MCF 10A (cell line): ENCODE data around the gene AMELY. TPM values are rescaled to one million over a fixed set of nuclear protein-coding genes. Genes with fewer than 3 reads are reported as not detected.
"Not testable (repeated sequence)": the region's sequence is repeated elsewhere in the genome, so short reads cannot be mapped to it uniquely, and the experiment has no call there.

Source experiments
- BruUV-seq: library from RNA; stranded (reverse); fragments of 400-500 nt; replicated peaks from 2 replicates; lab custom pipeline; 2021; lab: Mats Ljungman, UMichigan
- CTCF ChIA-PET: fragments of 300-600 bp; sonication (Branson Sonifier 250); formaldehyde crosslinking; extraction: SDS; loops from one replicate; lab custom pipeline; 2021; ENCODE audit warnings: antibody characterized with exemption, inconsistent platforms; lab: Yijun Ruan, JAX
- POLR2A ChIA-PET: fragments of 300-600, 350-650 bp; sonication (Branson Sonifier 250); formaldehyde crosslinking; extraction: SDS; loops from one replicate; lab custom pipeline; 2020; ENCODE audit warnings: antibody characterized with exemption, inconsistent platforms; lab: Yijun Ruan, JAX
- DNase-seq: peaks from one replicate; pipeline ENCODE4 v3.0.0-alpha.2; 2018; ENCODE audit not compliant: unreplicated experiment
- H3K27ac Mint-ChIP-seq: one replicate; pipeline ENCODE4 v1.8.0; 2022; ENCODE audit warnings: mild to moderate bottlenecking, low read depth, mixed read lengths; ENCODE audit not compliant: unreplicated experiment
- H3K27me3 Mint-ChIP-seq: one replicate; pipeline ENCODE4 v1.8.0; 2022; ENCODE audit warnings: mixed read lengths; ENCODE audit not compliant: insufficient read depth, unreplicated experiment
- H3K36me3 Mint-ChIP-seq: one replicate; pipeline ENCODE4 v1.8.0; 2022; ENCODE audit warnings: mild to moderate bottlenecking, moderate library complexity, mixed read lengths; ENCODE audit not compliant: insufficient read depth, unreplicated experiment
- H3K4me1 Mint-ChIP-seq: one replicate; pipeline ENCODE4 v1.8.0; 2022; ENCODE audit warnings: mixed read lengths; ENCODE audit not compliant: insufficient read depth, unreplicated experiment
- H3K4me3 Mint-ChIP-seq: one replicate; pipeline ENCODE4 v1.8.0; 2022; ENCODE audit warnings: mild to moderate bottlenecking, moderate library complexity, mixed read lengths; ENCODE audit not compliant: unreplicated experiment
- H3K9me3 Mint-ChIP-seq: one replicate; pipeline ENCODE4 v1.8.0; 2022; ENCODE audit warnings: mixed read lengths; ENCODE audit not compliant: unreplicated experiment
- intact Hi-C: fragments of 100-400 bp; cut with micrococcal nuclease; formaldehyde crosslinking; loops from 2 replicates; pipeline ENCODE4 v1.14.1; 2022
- total RNA-seq: library from RNA; stranded (reverse); gene quantifications from 2 replicates; pipeline ENCODE4 v1.2.3, GENCODE V29; 2022
- TF ChIP-seq, protein P1 (sequence below): fragments of 200-600 bp; IDR thresholded peaks from one replicate; pipeline ENCODE4 v1.8.0; 2022; ENCODE audit warnings: antibody characterized with exemption, mild to moderate bottlenecking; ENCODE audit not compliant: unreplicated experiment

AMELY gene
- total RNA-seq, 1 experiment from 2014 or later: not detected

DNA sequence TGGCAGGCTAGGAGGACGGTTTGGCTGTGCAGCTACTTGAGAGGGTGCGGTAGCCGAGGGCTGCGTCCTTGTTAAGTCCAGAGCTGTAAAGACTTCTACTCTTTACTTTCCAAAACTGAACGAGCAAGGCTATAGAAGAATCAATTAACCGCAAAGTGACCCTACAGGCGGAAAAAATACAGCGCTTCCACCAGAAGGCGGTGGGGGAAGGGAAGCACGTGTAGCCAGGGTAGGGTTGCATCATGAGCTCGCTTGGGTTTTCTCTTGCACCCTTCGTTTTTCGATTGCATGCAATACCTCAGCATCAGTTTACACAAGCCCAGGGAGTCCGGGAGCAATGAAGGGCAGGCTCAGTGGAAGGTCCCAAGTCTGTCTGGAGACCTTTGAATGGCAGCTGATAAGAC, 2.4 kb downstream of the AMELY start:
- ChIA-PET POLR2A (no interaction called here), CTCF (no interaction called here)
- TF ChIP-seq, protein P1, sequence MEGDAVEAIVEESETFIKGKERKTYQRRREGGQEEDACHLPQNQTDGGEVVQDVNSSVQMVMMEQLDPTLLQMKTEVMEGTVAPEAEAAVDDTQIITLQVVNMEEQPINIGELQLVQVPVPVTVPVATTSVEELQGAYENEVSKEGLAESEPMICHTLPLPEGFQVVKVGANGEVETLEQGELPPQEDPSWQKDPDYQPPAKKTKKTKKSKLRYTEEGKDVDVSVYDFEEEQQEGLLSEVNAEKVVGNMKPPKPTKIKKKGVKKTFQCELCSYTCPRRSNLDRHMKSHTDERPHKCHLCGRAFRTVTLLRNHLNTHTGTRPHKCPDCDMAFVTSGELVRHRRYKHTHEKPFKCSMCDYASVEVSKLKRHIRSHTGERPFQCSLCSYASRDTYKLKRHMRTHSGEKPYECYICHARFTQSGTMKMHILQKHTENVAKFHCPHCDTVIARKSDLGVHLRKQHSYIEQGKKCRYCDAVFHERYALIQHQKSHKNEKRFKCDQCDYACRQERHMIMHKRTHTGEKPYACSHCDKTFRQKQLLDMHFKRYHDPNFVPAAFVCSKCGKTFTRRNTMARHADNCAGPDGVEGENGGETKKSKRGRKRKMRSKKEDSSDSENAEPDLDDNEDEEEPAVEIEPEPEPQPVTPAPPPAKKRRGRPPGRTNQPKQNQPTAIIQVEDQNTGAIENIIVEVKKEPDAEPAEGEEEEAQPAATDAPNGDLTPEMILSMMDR: no peak
- Mint-ChIP-seq H3K4me3 (no peak overlapping the region), H3K27ac (no peak overlapping the region), H3K27me3 (no peaks in the 10 kb centered on the region), H3K4me1 (no peaks in the 10 kb centered on the region), H3K9me3 (no peaks in the 10 kb centered on the region), H3K36me3 (no peaks in the 10 kb centered on the region)
- no TSS peak for BruUV-seq
- intact Hi-C loops: no loop called here
- no peak for DNase-seq

DNA sequence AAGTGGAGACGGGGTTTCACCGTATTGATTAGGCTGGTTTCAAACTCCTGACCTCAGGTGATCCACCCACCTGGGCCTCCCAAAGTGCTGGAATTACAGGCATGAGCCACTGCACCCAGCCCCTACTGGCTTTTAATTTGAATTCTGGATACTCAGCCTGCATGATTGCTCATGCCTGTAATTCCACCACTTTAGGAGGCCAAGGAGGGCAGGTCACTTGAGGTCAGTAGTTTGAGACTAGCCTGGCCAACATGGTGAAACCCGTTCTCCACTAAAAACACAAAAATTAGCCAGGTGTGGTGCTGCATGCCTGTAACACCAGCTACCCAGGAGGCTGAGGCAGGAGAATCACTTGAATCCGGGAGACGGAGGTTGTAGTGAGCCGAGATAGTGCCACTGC, 3.5 kb downstream of the AMELY start:
- H3K36me3 Mint-ChIP-seq, H3K27ac Mint-ChIP-seq, H3K9me3 Mint-ChIP-seq, intact Hi-C loops, BruUV-seq, H3K4me1 Mint-ChIP-seq, POLR2A ChIA-PET, CTCF ChIA-PET, H3K4me3 Mint-ChIP-seq, DNase-seq, H3K27me3 Mint-ChIP-seq: not testable (repeated sequence)

DNA sequence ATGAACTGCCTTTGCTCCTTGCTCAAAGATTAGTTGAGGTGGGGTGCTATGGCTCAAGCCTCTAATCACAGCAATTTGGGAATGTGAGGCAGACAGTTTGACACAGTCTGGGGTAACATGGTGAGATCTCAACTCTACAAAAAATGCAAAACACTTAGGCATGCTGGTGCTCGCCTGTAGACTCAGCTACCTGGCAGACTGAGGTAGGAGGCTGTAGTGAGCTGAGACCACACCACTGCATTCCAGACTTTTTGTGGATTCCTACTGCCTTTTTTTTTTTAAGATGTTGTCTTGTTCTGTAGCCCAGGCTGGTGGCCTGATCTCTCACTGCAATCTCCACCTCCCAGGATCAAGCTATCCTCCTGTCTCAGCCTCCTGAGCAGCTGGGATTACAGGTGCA, 4.0 kb downstream of the AMELY start:
- TF ChIP-seq, protein P1: no peak
- Mint-ChIP-seq H3K27ac (no peak overlapping the region), H3K27me3 (no peaks in the 10 kb centered on the region), H3K4me3 (no peak overlapping the region), H3K4me1 (no peaks in the 10 kb centered on the region), H3K9me3 (no peaks in the 10 kb centered on the region), H3K36me3 (no peaks in the 10 kb centered on the region)
- BruUV-seq: no TSS peak
- ChIA-PET CTCF (no interaction called here), POLR2A (no interaction called here)
- no peak for DNase-seq
- intact Hi-C loops: no loop called here

DNA sequence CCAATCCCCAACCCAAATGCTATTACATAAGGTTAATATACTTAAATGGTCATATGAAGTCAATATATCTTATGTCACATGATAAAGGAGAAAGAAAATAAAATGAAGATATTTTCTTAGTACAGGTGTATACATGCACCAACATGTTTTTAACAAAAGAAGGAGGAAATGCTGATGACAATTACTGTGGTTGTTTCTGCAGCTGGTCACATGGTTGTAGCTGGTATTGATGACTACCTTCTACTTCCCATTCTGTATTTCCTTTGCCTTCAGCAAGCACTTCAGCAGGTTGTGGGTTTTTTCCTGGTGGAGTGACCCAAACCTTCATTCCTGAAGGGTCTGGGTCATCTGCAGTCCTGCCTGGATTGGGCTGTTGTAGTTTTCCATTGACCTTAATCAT, 9.4 kb downstream of the AMELY start:
- H3K9me3 Mint-ChIP-seq, BruUV-seq, H3K4me3 Mint-ChIP-seq, H3K4me1 Mint-ChIP-seq, intact Hi-C loops, DNase-seq, POLR2A ChIA-PET, H3K36me3 Mint-ChIP-seq, CTCF ChIA-PET, H3K27ac Mint-ChIP-seq, H3K27me3 Mint-ChIP-seq: not testable (repeated sequence)

DNA sequence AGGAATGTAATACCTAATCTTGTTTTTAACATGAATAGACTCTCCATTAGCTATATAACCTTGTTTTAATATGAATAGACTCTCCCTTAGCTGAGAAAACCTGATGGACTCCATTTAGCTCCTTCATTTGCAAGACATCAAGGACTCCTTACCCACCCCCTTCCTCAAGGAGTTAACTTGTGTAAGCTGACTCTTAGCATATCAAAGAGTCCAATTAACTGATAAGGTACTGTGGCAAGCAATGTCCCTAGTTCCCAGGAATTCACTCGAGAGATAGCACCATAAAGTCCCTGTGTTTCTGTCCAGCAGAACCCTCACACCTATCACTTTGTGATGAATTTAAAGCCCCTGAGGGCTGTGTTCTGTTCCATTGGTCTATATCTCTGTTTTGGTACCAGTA, 16.3 kb downstream of the AMELY start:
- H3K27me3 Mint-ChIP-seq: no peaks in the 10 kb centered on the region
- no peak overlapping the region for H3K4me3 Mint-ChIP-seq
- intact Hi-C loops: no loop called here
- H3K4me1 Mint-ChIP-seq: no peaks in the 10 kb centered on the region
- ChIA-PET POLR2A (no interaction called here), CTCF (no interaction called here)
- DNase-seq: no peak
- BruUV-seq: no TSS peak
- no peaks in the 10 kb centered on the region for H3K9me3 Mint-ChIP-seq
- no peak overlapping the region for H3K27ac Mint-ChIP-seq
- no peaks in the 10 kb centered on the region for H3K36me3 Mint-ChIP-seq
- TF ChIP-seq, protein P1: no peak
